HepG2 (cell line): ENCODE measurements around the gene RRAS. TPM values are rescaled to one million over a fixed set of nuclear protein-coding genes. Genes with fewer than 3 reads are reported as not detected.
A peak's percentile ranks its signal among the peaks of the same experiment; 100 is the strongest.

Source experiments
- ATAC-seq: fragments of 200-7000 bp; cut with Tn5 transposase; 3 replicates; pipeline ENCODE4 v1.9.1; 2020; ENCODE audit warnings: mild to moderate bottlenecking, moderate library complexity
- BruUV-seq: library from RNA; stranded (reverse); fragments of 400-500 nt; replicated peaks from 2 replicates; lab custom pipeline; 2021; lab: Mats Ljungman, UMichigan
- CTCF ChIA-PET: fragments of 300-600 bp; formaldehyde crosslinking; extraction: SDS; loops from one replicate; lab custom pipeline; 2021; ENCODE audit warnings: low total read pairs, inconsistent platforms, low intra/inter-chr PET ratio; lab: Yijun Ruan, JAX
- POLR2A ChIA-PET: fragments of 350-600 bp; sonication (Branson Sonifier 250); formaldehyde crosslinking; loops from one replicate; lab custom pipeline; 2020; ENCODE audit warnings: antibody characterized with exemption, inconsistent platforms; lab: Yijun Ruan, JAX
- DNase-seq: peaks from one replicate; pipeline ENCODE4 v3.0.0-alpha.2; 2015; ENCODE audit warnings: low spot score
- FAIRE-seq: peaks from 3 replicates; lab custom pipeline; 2011; peaks lifted over from hg19 to GRCh38; lab: Jason Lieb, UNC
- H2AFZ ChIP-seq: one replicate; pipeline ENCODE4 v1.6.1; 2011; ENCODE audit warnings: low read length, inconsistent platforms
- H3K27ac ChIP-seq: fragments of 300-600 bp; 3 replicates; pipeline ENCODE4 v1.8.0; 2011; ENCODE audit warnings: mixed run types, mild to moderate bottlenecking, mixed read lengths, low read length, inconsistent platforms; ENCODE audit not compliant: insufficient read depth; ENCODE audit errors: extremely low read length
- H3K27me3 ChIP-seq, 2 experiments: fragments of 200-600 bp in 1 of 2; 2 replicates in 1 of 2; 3 replicates in 1 of 2; pipeline versions ENCODE4 v1.6.0 to v1.8.0; 2011; ENCODE audit warnings: low read length in 2 of 2, mild to moderate bottlenecking in 2 of 2, moderate library complexity in 2 of 2, inconsistent platforms in 1 of 2; ENCODE audit not compliant: insufficient read depth in 2 of 2, control insufficient read depth in 1 of 2
- H3K36me3 ChIP-seq, 2 experiments: fragments of 200-600 bp in 1 of 2; replicated peaks in 1 of 2; 2 replicates in 1 of 2; 3 replicates in 1 of 2; pipeline versions ENCODE4 v1.5.1 to v1.8.0; 2011; ENCODE audit warnings: low read length in 2 of 2, inconsistent platforms in 1 of 2; ENCODE audit not compliant: insufficient read depth in 2 of 2, control insufficient read depth in 1 of 2
- H3K4me1 ChIP-seq: 2 replicates; pipeline ENCODE4 v1.5.1; 2012; ENCODE audit warnings: low read length, inconsistent platforms; ENCODE audit not compliant: insufficient read depth
- H3K4me2 ChIP-seq: 2 replicates; pipeline ENCODE4 v1.6.0; 2011; ENCODE audit warnings: low read depth, low read length, inconsistent platforms
- H3K4me3 ChIP-seq, 3 experiments: fragments of 200-600 bp in 1 of 3; sonication (generic), shearing (Covaris generic) in 1 of 3; replicated peaks in 1 of 3; 2 replicates each; pipeline ENCODE4 v1.5.1; 2011 to 2016; ENCODE audit warnings: low read length in 3 of 3, inconsistent platforms in 2 of 3, low read depth in 2 of 3, mild to moderate bottlenecking in 2 of 3, control low read depth in 1 of 3, mixed read lengths in 1 of 3; ENCODE audit not compliant: insufficient read depth in 1 of 3
- H3K79me2 ChIP-seq: one replicate; pipeline ENCODE4 v1.6.1; 2011; ENCODE audit warnings: low read length, inconsistent platforms; ENCODE audit not compliant: insufficient read depth
- H3K9ac ChIP-seq: 2 replicates; pipeline ENCODE4 v1.6.0; 2011; ENCODE audit warnings: mild to moderate bottlenecking, low read depth, low read length, inconsistent platforms; ENCODE audit not compliant: insufficient read depth
- H3K9me3 ChIP-seq: 2 replicates; pipeline ENCODE4 v1.5.1; 2012; ENCODE audit warnings: mild to moderate bottlenecking, low read length
- H4K20me1 ChIP-seq: 2 replicates; pipeline ENCODE4 v1.6.0; 2011; ENCODE audit warnings: inconsistent platforms, mild to moderate bottlenecking, low read length, moderate library complexity; ENCODE audit not compliant: insufficient read depth
- HNF1B ChIP-seq: sonication (generic); formaldehyde crosslinking; IDR thresholded peaks from 2 replicates; pipeline ENCODE4 v1.5.1; 2020; ENCODE audit warnings: mild to moderate bottlenecking, moderate library complexity, missing genetic modification reagents
- IRF9 ChIP-seq: sonication (generic); formaldehyde crosslinking; IDR thresholded peaks from 2 replicates; pipeline ENCODE4 v1.8.0; 2022; ENCODE audit warnings: missing genetic modification reagents, mild to moderate bottlenecking, borderline replicate concordance
- RBM39 ChIP-seq: fragments of 200-400 bp; formaldehyde crosslinking; IDR thresholded peaks from one replicate; pipeline ENCODE4 v1.6.1; 2018; ENCODE audit warnings: antibody characterized with exemption, mild to moderate bottlenecking, low read depth, low read length; ENCODE audit not compliant: poor library complexity, severe bottlenecking
- ZNF589 ChIP-seq: sonication (generic); formaldehyde crosslinking; conservative IDR thresholded peaks from 2 replicates; pipeline ENCODE4 v1.8.0; 2022; ENCODE audit warnings: mild to moderate bottlenecking, moderate library complexity, missing genetic modification reagents
- ZNF615 ChIP-seq: sonication (generic); formaldehyde crosslinking; IDR thresholded peaks from 2 replicates; pipeline ENCODE4 v1.5.0; 2020; ENCODE audit warnings: mild to moderate bottlenecking, missing genetic modification reagents, borderline replicate concordance
- WGBS: methylation state at CpG from one replicate; pipeline ENCODE4 v1.1.6; 2017; ENCODE audit warnings: low lambda C conversion rate; 5-methylcytosine and 5-hydroxymethylcytosine counted together
- in situ Hi-C: cut with HindIII; loops from 2 replicates; pipeline ENCODE4 v1.10.0; 2017; ENCODE audit warnings: low pct_unique_long_range_greater_than_20kb; ENCODE audit not compliant: extremely low pct_ligation_motif_present
- intact Hi-C: fragments of 100-400 bp; cut with micrococcal nuclease; formaldehyde crosslinking; loops from one replicate; pipeline ENCODE4 v1.10.0; 2022; ENCODE audit not compliant: unreplicated experiment
- polyA plus RNA-seq, 8 experiments: library from polyadenylated mRNA; depleted of rRNA in 3 of 8; stranded (reverse) in 7 of 8; unstranded in 1 of 8; fragments of >200 nt; fragmentation: Illumina TruSeq in 4 of 8; extraction: Trizol in 4 of 8; gene quantifications; 2 replicates each; pipeline versions ENCODE4 v1.2.1 to v1.2.3, GENCODE V29; 2011 to 2016; ENCODE audit warnings: low read depth in 4 of 8, missing spikeins in 1 of 8, mixed read lengths in 1 of 8; ENCODE audit not compliant: insufficient read depth in 1 of 8
- total RNA-seq, 5 experiments: library from RNA; depleted of rRNA; stranded (reverse); fragments of >200 nt; fragmentation: Illumina TruSeq; extraction: Trizol; gene quantifications; 2 replicates each; pipeline ENCODE4 v1.2.3, GENCODE V29; 2016; ENCODE audit warnings: low read depth in 1 of 5

The RRAS gene
- total and polyA plus RNA-seq, 2 of the 13 experiments (the other 11 are each of a cell fraction or from before 2014, with no cell fraction given) = 1.5 to 12.0 TPM

GRCh38 chr19:49641688-49642491 lies 1.9 kb upstream of the RRAS start, which contains the start of gene SCAF1 (continued):
- TF ChIP-seq HNF1B (CRISPR knock-in tag) = peak; percentile 86; the same call in 1 of the 2 replicates
- peak; percentile 47 for TF ChIP-seq RBM39
- TF ChIP-seq, all 625 proteins: peak for 225

GRCh38 chr19:49639401-49640112 lies 386 bp downstream of the RRAS start:
- no peak for FAIRE-seq
- no peak overlapping the region for H2AFZ ChIP-seq
- H4K20me1 ChIP-seq = no peaks in the 10 kb centered on the region
- H3K27me3 ChIP-seq = no peaks in the 10 kb centered on the region; a peak in 1 of 5 replicates
- H3K4me2 ChIP-seq = peak overlapping the region; percentile 85
- ChIA-PET POLR2A (interaction anchor here (0.6 to 4.6 kb wide), 25 partner anchors 9 to 879 kb away, joined by 3 to 92 read pairs (median 6); partner anchors contain the start of genes AKT1S1, ALDH16A1, BCL2L12 and FCGRT), CTCF (no interaction called here)
- no peaks in the 10 kb centered on the region for H3K9me3 ChIP-seq
- H3K9ac ChIP-seq = peak overlapping the region; percentile 60; the same call in 1 of the 2 replicates
- ATAC-seq = no peak
- no peak for DNase-seq
- H3K79me2 ChIP-seq = peaks cover 24% of the 10 kb centered on the region
- TF ChIP-seq ZNF615 (CRISPR knock-in tag) = 0 out of 2 replicates have a peak, but pooled peaks have one; percentile 34
- TF ChIP-seq IRF9 = 0 out of 2 replicates have a peak, but pooled peaks have one; percentile 29
- TF ChIP-seq ZNF589 (CRISPR knock-in tag) = no peak
- no TSS peak for BruUV-seq
- intact Hi-C loops (loop anchor here (1.0 to 5.0 kb wide), 3 partner anchors 25 to 49 kb away; partner anchors contain the start of genes BCL2L12, IRF3 and PRMT1), in situ Hi-C loops (no loop called here)
- H3K27ac ChIP-seq = no peak overlapping the region
- WGBS = 21% methylated on average over 9 of the region's 31 CpGs
- H3K36me3 ChIP-seq = no peaks in the 10 kb centered on the region
- peak overlapping the region; percentile 55 to 83 (median 66); a peak in 5 of 6 replicates for H3K4me3 ChIP-seq
- peaks cover 40% of the 10 kb centered on the region for H3K4me1 ChIP-seq
